Testis (tissue), 3 donors: ENCODE measurements around the gene RAB27B. TPM values are rescaled to one million over a fixed set of nuclear protein-coding genes. Genes with fewer than 3 reads are reported as not detected.
"Not testable (repeated sequence)": the region's sequence is repeated elsewhere in the genome, so short reads cannot be mapped to it uniquely, and the experiment has no call there.

Experiments used
- DNase-seq: peaks from one replicate; pipeline ENCODE4 v3.0.0-alpha.2; 2019
- H3K27ac ChIP-seq, 2 donors: fragments of 200-600 bp; sonication (generic); one replicate each; pipeline ENCODE4 v1.5.1; 2019
- H3K27me3 ChIP-seq: fragments of 200-600 bp; sonication (generic); one replicate; pipeline ENCODE4 v1.5.1; 2019
- H3K36me3 ChIP-seq: fragments of 200-600 bp; sonication (generic); one replicate; pipeline ENCODE4 v1.5.1; 2017; ENCODE audit warnings: low read depth; ENCODE audit errors: missing control alignments
- H3K4me1 ChIP-seq: fragments of 200-600 bp; sonication (generic); one replicate; pipeline ENCODE4 v1.5.1; 2019
- H3K4me3 ChIP-seq, 2 donors: fragments of 200-600 bp; sonication (generic); one replicate each; pipeline ENCODE4 v1.5.1; 2017 to 2019
- H3K9me3 ChIP-seq: fragments of 200-600 bp; sonication (generic); one replicate; pipeline ENCODE4 v1.5.1; 2017
- CTCF ChIP-seq, 3 experiments: fragments of 450-650 bp in 2 of 3; fragments of 200-600 bp in 1 of 3; sonication (generic) in 1 of 3; IDR thresholded peaks; one replicate each; pipeline ENCODE4 v1.5.1; 2016 to 2019; ENCODE audit warnings: antibody characterized with exemption in 3 of 3, mild to moderate bottlenecking in 2 of 3, moderate library complexity in 1 of 3
- POLR2A ChIP-seq: fragments of 450-650 bp; IDR thresholded peaks from one replicate; pipeline ENCODE4 v1.6.1; 2017; ENCODE audit warnings: antibody characterized with exemption, mild to moderate bottlenecking, moderate library complexity
- WGBS, 2 donors: methylation state at CpG; one replicate each; pipeline ENCODE4 v1.1.5; 2018; 5-methylcytosine and 5-hydroxymethylcytosine counted together
- intact Hi-C: fragments of 100-400 bp; cut with DNase I; formaldehyde crosslinking; loops from one replicate; pipeline ENCODE4 v1.15.1; 2023; ENCODE audit warnings: low total_unique reads
- polyA plus RNA-seq: library from polyadenylated mRNA; stranded (reverse); fragments of 350-450 nt; fragmentation: Illumina TruSeq; extraction: RNeasy Lipid Tissue Mini Kit (QIAGEN cat#74804); gene quantifications from one replicate; pipeline ENCODE4 v1.2.3, GENCODE V29; 2014; ENCODE audit warnings: low read depth, low replicate concordance; ENCODE audit not compliant: insufficient read depth
- total RNA-seq, 2 donors: library from RNA; depleted of rRNA; stranded (reverse); fragments of >200 nt; gene quantifications; one replicate each; pipeline ENCODE4 v1.2.3, GENCODE V29; 2016

RAB27B gene
- total and polyA plus RNA-seq, 3 donors from 2014 or later = 0.93 to 5.8 (median 1.7) TPM

DNA sequence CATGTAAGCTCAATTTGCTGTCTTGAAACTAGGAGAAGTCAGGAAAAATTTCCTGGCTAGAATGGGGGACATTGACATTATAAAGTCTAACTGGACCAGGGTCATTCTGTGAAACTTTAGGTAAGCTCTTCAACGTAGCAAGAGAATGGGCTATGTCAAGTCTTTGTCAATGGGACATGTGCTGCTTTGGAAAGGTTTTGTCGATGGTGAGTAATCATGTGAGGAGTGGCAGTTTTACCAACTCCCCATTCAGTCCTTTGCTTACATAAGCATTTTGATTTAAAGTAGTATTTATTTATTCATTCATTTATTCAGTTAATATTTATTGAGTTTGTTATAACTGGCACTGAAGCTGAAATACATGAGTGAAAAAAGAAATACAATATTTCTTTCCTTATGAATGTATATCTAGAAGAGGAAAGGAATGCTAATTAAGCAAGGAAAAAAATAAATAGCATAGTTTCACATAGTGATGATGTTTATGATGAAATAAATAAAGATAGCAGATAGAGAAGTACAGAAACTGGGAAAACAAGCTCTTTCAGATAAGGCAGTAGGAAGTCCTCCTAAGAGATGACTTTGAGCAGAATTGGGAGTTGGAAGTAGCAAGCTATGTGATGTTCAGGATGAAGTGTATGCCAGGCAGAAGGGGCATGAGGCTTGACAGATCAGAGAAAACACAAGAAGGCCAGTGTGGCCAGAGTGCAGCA, 25.4 kb upstream of the RAB27B start:
- intact Hi-C loops = no loop called here
- H3K27me3 ChIP-seq = no peaks in the 10 kb centered on the region
- H3K36me3 ChIP-seq = no peaks in the 10 kb centered on the region
- H3K4me3 ChIP-seq = no peak overlapping the region
- H3K4me1 ChIP-seq = no peaks in the 10 kb centered on the region
- TF ChIP-seq POLR2A (no peak), CTCF (IDR thresholded peaks at IDR 0.05) (no peak)
- no peak for DNase-seq
- H3K27ac ChIP-seq = no peak overlapping the region
- 70 to 77% methylated on average over 2 of the region's 2 CpGs for WGBS, 2 donors
- H3K9me3 ChIP-seq = no peaks in the 10 kb centered on the region

DNA sequence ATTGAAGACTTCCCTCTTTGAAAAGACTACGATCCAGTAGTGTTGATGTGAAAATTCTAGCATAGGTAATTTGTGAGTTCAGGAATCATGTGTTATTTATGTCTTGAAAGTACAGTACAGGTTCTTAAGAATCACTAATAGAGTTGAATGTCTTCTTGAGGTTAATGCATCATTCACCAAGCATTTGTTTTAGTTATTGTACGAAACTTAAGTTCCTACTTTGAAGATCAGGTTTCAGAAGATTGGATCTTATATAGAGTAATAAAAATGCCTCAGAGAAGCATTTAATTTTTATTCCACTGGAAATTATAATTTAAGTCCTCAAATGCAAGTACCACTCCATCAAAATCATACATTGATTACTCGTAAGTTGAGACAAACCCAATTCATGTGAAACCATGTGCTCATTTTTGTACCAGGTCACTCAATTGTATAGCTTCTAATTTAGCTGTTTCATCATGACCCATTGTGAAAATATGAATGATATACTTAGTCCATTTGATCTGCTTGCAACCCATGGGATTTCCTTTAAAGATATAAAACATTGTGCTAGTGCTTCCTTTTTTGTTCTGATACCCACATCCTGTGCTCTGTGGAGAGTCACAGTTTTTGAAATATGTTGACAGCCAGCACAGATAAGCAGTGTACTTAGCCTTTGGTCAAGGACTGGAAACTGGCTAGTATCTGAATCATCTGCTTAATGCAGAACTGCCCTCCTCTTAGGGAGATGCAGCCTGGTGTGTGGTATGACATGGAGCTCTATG, 22.5 kb upstream of the RAB27B start:
- Histone ChIP-seq H3K4me3 (no peak overlapping the region), H3K27me3 (no peaks in the 10 kb centered on the region), H3K9me3 (no peaks in the 10 kb centered on the region), H3K4me1 (no peaks in the 10 kb centered on the region), H3K27ac (no peak overlapping the region), H3K36me3 (no peaks in the 10 kb centered on the region)
- intact Hi-C loops = no loop called here
- no peak for DNase-seq
- TF ChIP-seq POLR2A = no peak
- no peak for TF ChIP-seq CTCF (IDR thresholded peaks at IDR 0.05)
- 66 to 69% methylated on average over 3 of the region's 3 CpGs for WGBS, 2 donors

DNA sequence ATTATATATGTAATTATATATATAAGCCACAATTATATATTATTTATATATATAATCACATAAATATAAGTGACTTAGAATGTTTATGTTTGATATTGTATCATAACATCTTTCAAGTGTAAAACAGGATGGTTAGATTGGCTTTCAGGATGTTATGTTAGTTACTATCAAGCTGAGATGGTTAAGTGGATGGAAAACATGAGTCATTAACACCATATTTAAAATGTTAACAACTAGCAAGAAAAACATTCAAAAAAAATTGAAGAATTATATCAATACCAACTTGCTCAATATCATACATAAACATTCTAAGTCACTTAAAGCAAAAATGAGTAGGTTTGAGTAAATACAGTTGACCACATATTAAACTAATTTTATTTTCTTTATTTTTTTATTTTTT, 21.8 kb upstream of the RAB27B start:
- H3K4me1 ChIP-seq = no peaks in the 10 kb centered on the region
- H3K27ac ChIP-seq = no peak overlapping the region
- DNase-seq = no peak
- intact Hi-C loops = no loop called here
- no peaks in the 10 kb centered on the region for H3K36me3 ChIP-seq
- H3K4me3 ChIP-seq = no peak overlapping the region
- TF ChIP-seq POLR2A = no peak
- no peak for TF ChIP-seq CTCF (IDR thresholded peaks at IDR 0.05)
- H3K27me3 ChIP-seq = no peaks in the 10 kb centered on the region
- H3K9me3 ChIP-seq = no peaks in the 10 kb centered on the region

GRCh38 chr18:54807303-54807702, 21.0 kb upstream of the RAB27B start:
- TF ChIP-seq CTCF (IDR thresholded peaks at IDR 0.05) (no peak), POLR2A (no peak)
- Histone ChIP-seq H3K27ac (no peak overlapping the region), H3K4me1 (no peaks in the 10 kb centered on the region), H3K9me3 (no peaks in the 10 kb centered on the region), H3K36me3 (no peaks in the 10 kb centered on the region), H3K27me3 (no peaks in the 10 kb centered on the region), H3K4me3 (no peak overlapping the region)
- DNase-seq = no peak
- 91 to 94% methylated on average over 2 of the region's 2 CpGs for WGBS, 2 donors
- intact Hi-C loops = no loop called here

GRCh38 chr18:54810662-54811061, 17.6 kb upstream of the RAB27B start:
- H3K27ac ChIP-seq, H3K27me3 ChIP-seq, H3K9me3 ChIP-seq, DNase-seq, H3K36me3 ChIP-seq, H3K4me1 ChIP-seq, H3K4me3 ChIP-seq, intact Hi-C loops: not testable (repeated sequence)
- 93 to 95% methylated on average over 5 of the region's 5 CpGs for WGBS, 2 donors
